Neuronal stem cell (in vitro differentiated cells): ENCODE data around the gene NUBPL.

Experiments used
- DNase-seq: peaks from one replicate; pipeline ENCODE4 v3.0.0-alpha.2; 2013; ENCODE audit warnings: low spot score
- H2AFZ ChIP-seq: one replicate; pipeline ENCODE4 v1.6.1; 2013; ENCODE audit warnings: mild to moderate bottlenecking, low read length, inconsistent platforms
- H2AK5ac ChIP-seq: 2 replicates; pipeline ENCODE4 v1.6.1; 2013; ENCODE audit warnings: low read depth, mild to moderate bottlenecking, inconsistent platforms, low read length, moderate library complexity, mixed read lengths
- H2BK120ac ChIP-seq: 2 replicates; pipeline ENCODE4 v1.6.1; 2013; ENCODE audit warnings: low read depth, mild to moderate bottlenecking, inconsistent platforms, low read length, moderate library complexity, mixed read lengths
- H2BK12ac ChIP-seq: one replicate; pipeline ENCODE4 v1.6.1; 2013; ENCODE audit warnings: low read length, inconsistent platforms
- H2BK15ac ChIP-seq: 2 replicates; pipeline ENCODE4 v1.6.1; 2013; ENCODE audit warnings: mild to moderate bottlenecking, low read length, inconsistent platforms, mixed read lengths
- H2BK5ac ChIP-seq: one replicate; pipeline ENCODE4 v1.6.1; 2013; ENCODE audit warnings: inconsistent platforms, mild to moderate bottlenecking, low read length, moderate library complexity
- H3K14ac ChIP-seq: one replicate; pipeline ENCODE4 v1.6.1; 2013; ENCODE audit warnings: low read length, inconsistent platforms
- H3K18ac ChIP-seq: 2 replicates; pipeline ENCODE4 v1.6.1; 2013; ENCODE audit warnings: low read length, inconsistent platforms
- H3K23ac ChIP-seq: 2 replicates; pipeline ENCODE4 v1.6.1; 2013; ENCODE audit warnings: low read depth, mild to moderate bottlenecking, mixed read lengths, low read length, inconsistent platforms; ENCODE audit not compliant: poor library complexity
- H3K27ac ChIP-seq: replicated peaks from 3 replicates; pipeline ENCODE4 v1.5.1; 2013; ENCODE audit warnings: low read length, inconsistent platforms
- H3K27me3 ChIP-seq, 3 experiments: 2 replicates each; pipeline ENCODE4 v1.6.1; 2013; ENCODE audit warnings: low read length in 3 of 3, mild to moderate bottlenecking in 2 of 3, inconsistent platforms in 1 of 3, low read depth in 1 of 3, mixed read lengths in 1 of 3, moderate library complexity in 1 of 3; ENCODE audit not compliant: control insufficient read depth in 3 of 3, insufficient read depth in 3 of 3
- H3K36me3 ChIP-seq, 2 donors: replicated peaks in 1 of 2; 2 replicates each; pipeline ENCODE4 v1.6.1; 2013; ENCODE audit warnings: low read length in 2 of 2; ENCODE audit not compliant: control insufficient read depth in 2 of 2, insufficient read depth in 2 of 2
- H3K4ac ChIP-seq: 2 replicates; pipeline ENCODE4 v1.6.1; 2013; ENCODE audit warnings: inconsistent platforms, mild to moderate bottlenecking, low read length, moderate library complexity
- H3K4me1 ChIP-seq, 2 donors: 1 replicate in 1 of 2; 2 replicates in 1 of 2; pipeline ENCODE4 v1.6.1; 2013; ENCODE audit warnings: low read length in 2 of 2, low read depth in 1 of 2; ENCODE audit not compliant: control insufficient read depth in 2 of 2, insufficient read depth in 1 of 2
- H3K4me2 ChIP-seq: one replicate; pipeline ENCODE4 v1.6.1; 2013; ENCODE audit warnings: mild to moderate bottlenecking, low read length, inconsistent platforms; ENCODE audit not compliant: insufficient read depth, poor library complexity, severe bottlenecking
- H3K4me3 ChIP-seq, 2 donors: 2 replicates each; pipeline ENCODE4 v1.5.1; 2013; ENCODE audit warnings: low read length in 2 of 2, mild to moderate bottlenecking in 2 of 2, inconsistent platforms in 1 of 2, moderate library complexity in 1 of 2
- H3K79me1 ChIP-seq: one replicate; pipeline ENCODE4 v1.6.1; 2013; ENCODE audit warnings: low read depth, mild to moderate bottlenecking, inconsistent platforms, low read length, moderate library complexity
- H3K9ac ChIP-seq: one replicate; pipeline ENCODE4 v1.6.1; 2013; ENCODE audit warnings: mild to moderate bottlenecking, low read depth, low read length, inconsistent platforms; ENCODE audit not compliant: poor library complexity
- H3K9me3 ChIP-seq, 2 donors: replicated peaks in 1 of 2; 2 replicates each; pipeline versions ENCODE3 to v1.6.1; 2013; ENCODE audit warnings: low read length in 2 of 2, mild to moderate bottlenecking in 2 of 2, inconsistent platforms in 1 of 2, low read depth in 1 of 2, mixed read lengths in 1 of 2, moderate library complexity in 1 of 2; ENCODE audit not compliant: control insufficient read depth in 2 of 2, insufficient read depth in 1 of 2
- H4K8ac ChIP-seq: one replicate; pipeline ENCODE4 v1.6.1; 2013; ENCODE audit warnings: low read depth, mild to moderate bottlenecking, inconsistent platforms, low read length, moderate library complexity
- H4K91ac ChIP-seq: one replicate; pipeline ENCODE4 v1.6.1; 2013; ENCODE audit warnings: low read length, low read depth, mild to moderate bottlenecking, inconsistent platforms; ENCODE audit not compliant: poor library complexity
- WGBS, 2 donors: extraction: QIAGEN DNeasy Blood & Tissue Kit; methylation state at CpG; one replicate each; pipeline ENCODE4 v1.1.7; 2013; ENCODE audit warnings: missing lambda C conversion rate in 2 of 2, mixed read lengths in 1 of 2; ENCODE audit not compliant: insufficient read length in 2 of 2, insufficient replicate concordance in 1 of 2; ENCODE audit errors: extremely low coverage in 2 of 2; 5-methylcytosine and 5-hydroxymethylcytosine counted together

The NUBPL gene

DNA sequence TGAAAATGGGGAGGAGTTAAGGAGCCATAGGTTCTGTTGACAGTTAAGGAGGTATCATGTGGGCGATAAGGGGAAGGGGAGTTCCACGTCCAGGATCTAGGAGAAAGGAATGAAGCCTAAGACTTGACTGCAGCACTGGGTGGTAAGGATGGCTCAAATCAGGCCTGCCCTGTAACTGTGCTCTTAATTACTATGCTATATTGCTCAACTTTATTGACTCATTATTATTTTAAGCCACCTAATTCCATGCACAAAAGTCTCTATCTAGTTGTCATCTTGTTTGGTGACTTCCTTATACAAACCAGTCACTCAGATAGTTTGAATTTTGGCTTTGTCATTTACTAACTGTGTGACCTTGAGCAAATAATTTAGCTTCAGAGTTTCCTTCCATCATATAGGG lies 273.8 kb downstream of the NUBPL start:
- Histone ChIP-seq H3K9ac (no peak overlapping the region), H4K91ac (no peak overlapping the region), H3K79me1 (no peaks in the 10 kb centered on the region), H2BK120ac (no peak overlapping the region), H3K18ac (no peak overlapping the region), H3K4me3 (no peak overlapping the region), H2AK5ac (no peak overlapping the region), H2BK5ac (no peak overlapping the region), H3K4ac (no peak overlapping the region), H2AFZ (no peak overlapping the region), H2BK15ac (no peak overlapping the region), H3K14ac (no peak overlapping the region), H3K27me3 (no peaks in the 10 kb centered on the region), H3K9me3 (no peaks in the 10 kb centered on the region), H3K36me3 (no peaks in the 10 kb centered on the region), H3K23ac (no peak overlapping the region), H2BK12ac (no peak overlapping the region), H3K4me2 (no peak overlapping the region), H4K8ac (no peak overlapping the region), H3K4me1 (no peaks in the 10 kb centered on the region), H3K27ac (no peak overlapping the region)
- no peak for DNase-seq
- WGBS, 2 donors = no CpG with 5 or more reads among the region's 2 CpGs

DNA sequence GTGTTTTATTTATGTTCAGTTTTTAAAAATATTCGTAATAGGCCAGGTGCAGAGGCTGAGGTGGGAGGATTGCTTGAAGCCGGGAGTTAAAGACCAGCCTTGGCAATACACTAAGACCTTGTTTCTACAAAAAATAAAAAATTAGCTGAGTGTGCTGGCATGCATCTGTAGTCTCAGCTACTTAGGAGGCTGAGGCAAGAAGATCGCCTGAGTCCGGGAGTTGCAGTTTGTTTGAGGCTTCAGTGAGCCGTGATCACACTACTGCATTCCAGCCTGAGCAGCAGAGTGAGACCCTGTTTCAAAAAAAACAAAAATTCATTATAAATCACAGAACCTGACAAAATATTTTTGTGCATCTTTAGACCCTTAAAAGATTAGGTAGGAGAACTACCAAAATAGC lies 275.8 kb downstream of the NUBPL start:
- no peaks in the 10 kb centered on the region for H3K36me3 ChIP-seq
- H3K79me1 ChIP-seq = no peaks in the 10 kb centered on the region
- H3K4me3 ChIP-seq = no peak overlapping the region
- no peak overlapping the region for H3K4ac ChIP-seq
- no peak overlapping the region for H3K4me2 ChIP-seq
- no peaks in the 10 kb centered on the region for H3K27me3 ChIP-seq
- H4K91ac ChIP-seq = no peak overlapping the region
- no peak overlapping the region for H3K27ac ChIP-seq
- no peaks in the 10 kb centered on the region for H3K9me3 ChIP-seq
- no peak overlapping the region for H3K18ac ChIP-seq
- no peak overlapping the region for H2BK15ac ChIP-seq
- no peak overlapping the region for H2AFZ ChIP-seq
- DNase-seq = no peak
- no peak overlapping the region for H3K14ac ChIP-seq
- no peak overlapping the region for H2BK120ac ChIP-seq
- H2BK5ac ChIP-seq = no peak overlapping the region
- H3K9ac ChIP-seq = no peak overlapping the region
- no peak overlapping the region for H2BK12ac ChIP-seq
- H3K23ac ChIP-seq = no peak overlapping the region
- WGBS, 2 donors = no CpG with 5 or more reads among the region's 5 CpGs
- H2AK5ac ChIP-seq = no peak overlapping the region
- H4K8ac ChIP-seq = no peak overlapping the region
- no peaks in the 10 kb centered on the region for H3K4me1 ChIP-seq

DNA sequence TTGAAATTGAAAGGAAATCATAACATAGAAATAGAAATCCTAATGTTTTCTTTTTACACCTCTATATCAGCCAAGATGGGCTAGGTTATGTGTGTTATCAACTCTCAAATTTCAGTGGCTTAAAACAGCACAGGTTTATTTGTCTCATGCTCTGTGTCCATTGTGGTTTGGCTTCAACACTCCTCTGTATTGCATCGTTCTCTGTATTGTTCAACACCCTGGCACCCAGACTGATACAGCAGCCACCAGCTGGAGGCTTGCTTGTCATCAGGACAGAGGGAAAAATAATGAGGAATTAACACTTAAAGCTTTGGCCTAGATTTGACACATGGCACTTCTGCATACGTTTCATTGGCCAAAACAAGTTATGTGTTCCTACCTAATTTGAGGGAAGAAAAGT lies 281.7 kb downstream of the NUBPL start:
- no peak overlapping the region for H2BK120ac ChIP-seq
- H3K79me1 ChIP-seq = no peaks in the 10 kb centered on the region
- H2BK5ac ChIP-seq = no peak overlapping the region
- no peaks in the 10 kb centered on the region for H3K36me3 ChIP-seq
- H3K18ac ChIP-seq = no peak overlapping the region
- DNase-seq = no peak
- no peak overlapping the region for H2AFZ ChIP-seq
- no peak overlapping the region for H2BK12ac ChIP-seq
- H2AK5ac ChIP-seq = no peak overlapping the region
- H2BK15ac ChIP-seq = no peak overlapping the region
- peaks cover 0 to 5% of the 10 kb centered on the region in 2 donors for H3K4me1 ChIP-seq
- H3K27me3 ChIP-seq = no peaks in the 10 kb centered on the region
- H4K91ac ChIP-seq = no peak overlapping the region
- H3K4ac ChIP-seq = no peak overlapping the region
- WGBS, 2 donors = no CpG with 5 or more reads among the region's 2 CpGs
- H4K8ac ChIP-seq = no peak overlapping the region
- no peaks in the 10 kb centered on the region for H3K9me3 ChIP-seq
- no peak overlapping the region for H3K4me3 ChIP-seq
- no peak overlapping the region for H3K14ac ChIP-seq
- H3K27ac ChIP-seq = no peak overlapping the region
- no peak overlapping the region for H3K23ac ChIP-seq
- no peak overlapping the region for H3K9ac ChIP-seq
- H3K4me2 ChIP-seq = no peak overlapping the region

GRCh38 chr14:31843361-31844091 lies 282.3 kb downstream of the NUBPL start:
- Histone ChIP-seq H2BK120ac (no peak overlapping the region), H2BK12ac (no peak overlapping the region), H3K79me1 (no peaks in the 10 kb centered on the region), H3K14ac (no peak overlapping the region), H2AK5ac (no peak overlapping the region), H3K18ac (no peak overlapping the region), H2AFZ (no peak overlapping the region), H3K27me3 (no peaks in the 10 kb centered on the region), H3K23ac (no peak overlapping the region), H3K27ac (no peak overlapping the region), H4K8ac (no peak overlapping the region), H3K4me2 (no peak overlapping the region), H3K9ac (no peak overlapping the region), H4K91ac (no peak overlapping the region), H3K4me3 (no peak overlapping the region), H3K4me1 (peaks cover 0 to 5% of the 10 kb centered on the region in 2 donors), H2BK5ac (no peak overlapping the region), H2BK15ac (no peak overlapping the region), H3K36me3 (no peaks in the 10 kb centered on the region), H3K4ac (no peak overlapping the region), H3K9me3 (no peaks in the 10 kb centered on the region)
- WGBS, 2 donors = no CpG with 5 or more reads among the region's 1 CpG
- DNase-seq = no peak
